ENCODE measurements around the gene ECHDC1.
A peak's percentile ranks its signal among the peaks of the same experiment; 100 is the strongest.
"Not testable (repeated sequence)": the region's sequence is repeated elsewhere in the genome, so short reads cannot be mapped to it uniquely, and the experiment has no call there.

The ECHDC1 gene

GRCh38 chr6:127343809-127344659 is 625 bp upstream of the ECHDC1 start:
- peak; percentile 20 for DNase-seq (ENCODE audit: low spot score)

GRCh38 chr6:127342296-127342945 is 988 bp downstream of the ECHDC1 start:
- no peak for DNase-seq (ENCODE audit: low spot score)
- in situ Hi-C loops (cut with MboI; ENCODE audit: low pct_unique_long_range_greater_than_20kb, low sequenced_read_pairs, unreplicated experiment), result no loop called here
- TF ChIP-seq CTCF (IDR thresholded peaks at IDR 0.05; ENCODE audit: extremely low read depth, insufficient read depth, missing control alignments), result no peak

More at GRCh38 chr6:127343809-127344659, 625 bp upstream of the ECHDC1 start:
- no peak for TF ChIP-seq CTCF (IDR thresholded peaks at IDR 0.05; ENCODE audit: extremely low read depth, insufficient read depth, missing control alignments)
- in situ Hi-C loops (cut with MboI; ENCODE audit: low pct_unique_long_range_greater_than_20kb, low sequenced_read_pairs, unreplicated experiment), result no loop called here

- peak; percentile 42 for DNase-seq (ENCODE audit: low spot score)
- in situ Hi-C loops (cut with MboI; ENCODE audit: low pct_unique_long_range_greater_than_20kb, low sequenced_read_pairs, unreplicated experiment), result no loop called here
- TF ChIP-seq CTCF (IDR thresholded peaks at IDR 0.05; ENCODE audit: extremely low read depth, insufficient read depth, missing control alignments), result no peak
These were observed 1.8 kb downstream of the ECHDC1 start for GRCh38 chr6:127341471-127342202.

GRCh38 chr6:127340171-127340570 is 3.2 kb downstream of the ECHDC1 start:
- in situ Hi-C loops (cut with MboI; ENCODE audit: low pct_unique_long_range_greater_than_20kb, low sequenced_read_pairs, unreplicated experiment), result no loop called here
- DNase-seq (ENCODE audit: low spot score), result no peak
- no peak for TF ChIP-seq CTCF (IDR thresholded peaks at IDR 0.05; ENCODE audit: extremely low read depth, insufficient read depth, missing control alignments)

- in situ Hi-C loops (cut with MboI; ENCODE audit: low pct_unique_long_range_greater_than_20kb, low sequenced_read_pairs, unreplicated experiment), result no loop called here
- DNase-seq (ENCODE audit: low spot score), result no peak
- TF ChIP-seq CTCF (IDR thresholded peaks at IDR 0.05; ENCODE audit: extremely low read depth, insufficient read depth, missing control alignments), result no peak
These were observed 4.5 kb downstream of the ECHDC1 start for GRCh38 chr6:127338936-127339335.

- in situ Hi-C loops (cut with MboI; ENCODE audit: low pct_unique_long_range_greater_than_20kb, low sequenced_read_pairs, unreplicated experiment), result no loop called here
- TF ChIP-seq CTCF (IDR thresholded peaks at IDR 0.05; ENCODE audit: extremely low read depth, insufficient read depth, missing control alignments), result no peak
- DNase-seq (ENCODE audit: low spot score), result no peak
These were observed 10.9 kb downstream of the ECHDC1 start for GRCh38 chr6:127332383-127332961.

- in situ Hi-C loops (cut with MboI; ENCODE audit: low pct_unique_long_range_greater_than_20kb, low sequenced_read_pairs, unreplicated experiment), result not testable (repeated sequence)
These were observed 12.2 kb downstream of the ECHDC1 start for GRCh38 chr6:127331256-127331655.

More at GRCh38 chr6:127331256-127331655, 12.2 kb downstream of the ECHDC1 start:
- DNase-seq (ENCODE audit: low spot score), result not testable (repeated sequence)

Data from GM13977 (cell line).